ENCODE measurements around the gene USP36. TPM values are rescaled to one million over a fixed set of nuclear protein-coding genes. Genes with fewer than 3 reads are reported as not detected.
A peak's percentile ranks its signal among the peaks of the same experiment; 100 is the strongest.

The USP36 gene
- total and polyA plus RNA-seq, 7 donors = 6.7 to 49.3 (median 25.5) TPM

GRCh38 chr17:78826836-78827509 is 13.6 kb downstream of the USP36 start:
- 88 to 91% methylated on average over 21 of the region's 21 CpGs for WGBS, 2 donors
- peak overlapping the region in 1 of 4 donors; percentile 41 for H3K27ac ChIP-seq
- no peaks in the 10 kb centered on the region for H3K4me1 ChIP-seq

GRCh38 chr17:78826421-78826820 is 14.2 kb downstream of the USP36 start:
- no peaks in the 10 kb centered on the region for H3K9me3 ChIP-seq
- peaks cover 35 to 100% (median 58%) of the 10 kb centered on the region in 4 donors for H3K36me3 ChIP-seq
- peak overlapping the region in 1 of 4 donors; percentile 41 for H3K27ac ChIP-seq
- DNase-seq = peak; percentile 6
- 90 to 92% methylated on average over 5 of the region's 5 CpGs for WGBS, 2 donors
- no peaks in the 10 kb centered on the region for H3K4me1 ChIP-seq
- H3K27me3 ChIP-seq = no peaks in the 10 kb centered on the region
- intact Hi-C loops (cut with DNase I) = no loop called here
- peak in 1 of 4 donors; percentile 28 for TF ChIP-seq EP300 (IDR thresholded peaks at IDR 0.05)
- TF ChIP-seq POLR2A (IDR thresholded peaks at IDR 0.05) = no peak
- no peak overlapping the region for H3K4me3 ChIP-seq

More at GRCh38 chr17:78826836-78827509, 13.6 kb downstream of the USP36 start:
- DNase-seq = peak; percentile 70
- Histone ChIP-seq H3K9me3 (no peaks in the 10 kb centered on the region), H3K4me3 (no peak overlapping the region), H3K36me3 (peaks cover 31 to 100% (median 57%) of the 10 kb centered on the region in 4 donors), H3K27me3 (no peaks in the 10 kb centered on the region)
- TF ChIP-seq POLR2AphosphoS5 (IDR thresholded peaks at IDR 0.05) (peak in 1 of 4 donors; percentile 18), CTCF (IDR thresholded peaks at IDR 0.05) (no peak), POLR2A (IDR thresholded peaks at IDR 0.05) (no peak), EP300 (IDR thresholded peaks at IDR 0.05) (no peak)
- intact Hi-C loops (cut with DNase I) = no loop called here

- no peak overlapping the region for H3K4me3 ChIP-seq
- DNase-seq = peak; percentile 58
- intact Hi-C loops (cut with DNase I) = no loop called here
- no peaks in the 10 kb centered on the region for H3K9me3 ChIP-seq
- H3K36me3 ChIP-seq = peaks cover 38 to 99% (median 59%) of the 10 kb centered on the region in 4 donors
- no peaks in the 10 kb centered on the region for H3K4me1 ChIP-seq
- peak overlapping the region in 1 of 4 donors; percentile 41 for H3K27ac ChIP-seq
- 92 to 95% methylated on average over 6 of the region's 6 CpGs for WGBS, 2 donors
- TF ChIP-seq POLR2A (IDR thresholded peaks at IDR 0.05) (no peak), EP300 (IDR thresholded peaks at IDR 0.05) (no peak), CTCF (IDR thresholded peaks at IDR 0.05) (no peak), POLR2AphosphoS5 (IDR thresholded peaks at IDR 0.05) (no peak)
- H3K27me3 ChIP-seq = no peaks in the 10 kb centered on the region
Measured at GRCh38 chr17:78825696-78826095, 14.9 kb downstream of the USP36 start.

GRCh38 chr17:78824240-78824639 is 16.4 kb downstream of the USP36 start:
- H3K27ac ChIP-seq = no peak overlapping the region
- TF ChIP-seq POLR2AphosphoS5 (IDR thresholded peaks at IDR 0.05) (no peak), EP300 (IDR thresholded peaks at IDR 0.05) (no peak), CTCF (IDR thresholded peaks at IDR 0.05) (no peak)
- H3K4me3 ChIP-seq = no peak overlapping the region
- peaks cover 45 to 99% (median 63%) of the 10 kb centered on the region in 4 donors for H3K36me3 ChIP-seq
- WGBS, 2 donors = 93 to 95% methylated on average over 7 of the region's 7 CpGs
- H3K9me3 ChIP-seq = no peaks in the 10 kb centered on the region
- no peaks in the 10 kb centered on the region for H3K4me1 ChIP-seq
- intact Hi-C loops (cut with DNase I) = no loop called here
- H3K27me3 ChIP-seq = no peaks in the 10 kb centered on the region
- DNase-seq = no peak

GRCh38 chr17:78823282-78824046 is 17.1 kb downstream of the USP36 start:
- WGBS, 2 donors = 95% methylated on average over 14 of the region's 14 CpGs
- intact Hi-C loops (cut with DNase I) = no loop called here
- no peak for TF ChIP-seq CTCF (IDR thresholded peaks at IDR 0.05)
- no peak for TF ChIP-seq POLR2A (IDR thresholded peaks at IDR 0.05)
- TF ChIP-seq POLR2AphosphoS5 (IDR thresholded peaks at IDR 0.05) = no peak
- TF ChIP-seq EP300 (IDR thresholded peaks at IDR 0.05) = no peak
- Histone ChIP-seq H3K4me3 (no peak overlapping the region), H3K27me3 (no peaks in the 10 kb centered on the region), H3K9me3 (no peaks in the 10 kb centered on the region), H3K27ac (no peak overlapping the region), H3K4me1 (no peaks in the 10 kb centered on the region), H3K36me3 (peaks cover 51 to 99% (median 65%) of the 10 kb centered on the region in 4 donors)
- DNase-seq = no peak
